ENCODE measurements around the gene RAB34.

DNA sequence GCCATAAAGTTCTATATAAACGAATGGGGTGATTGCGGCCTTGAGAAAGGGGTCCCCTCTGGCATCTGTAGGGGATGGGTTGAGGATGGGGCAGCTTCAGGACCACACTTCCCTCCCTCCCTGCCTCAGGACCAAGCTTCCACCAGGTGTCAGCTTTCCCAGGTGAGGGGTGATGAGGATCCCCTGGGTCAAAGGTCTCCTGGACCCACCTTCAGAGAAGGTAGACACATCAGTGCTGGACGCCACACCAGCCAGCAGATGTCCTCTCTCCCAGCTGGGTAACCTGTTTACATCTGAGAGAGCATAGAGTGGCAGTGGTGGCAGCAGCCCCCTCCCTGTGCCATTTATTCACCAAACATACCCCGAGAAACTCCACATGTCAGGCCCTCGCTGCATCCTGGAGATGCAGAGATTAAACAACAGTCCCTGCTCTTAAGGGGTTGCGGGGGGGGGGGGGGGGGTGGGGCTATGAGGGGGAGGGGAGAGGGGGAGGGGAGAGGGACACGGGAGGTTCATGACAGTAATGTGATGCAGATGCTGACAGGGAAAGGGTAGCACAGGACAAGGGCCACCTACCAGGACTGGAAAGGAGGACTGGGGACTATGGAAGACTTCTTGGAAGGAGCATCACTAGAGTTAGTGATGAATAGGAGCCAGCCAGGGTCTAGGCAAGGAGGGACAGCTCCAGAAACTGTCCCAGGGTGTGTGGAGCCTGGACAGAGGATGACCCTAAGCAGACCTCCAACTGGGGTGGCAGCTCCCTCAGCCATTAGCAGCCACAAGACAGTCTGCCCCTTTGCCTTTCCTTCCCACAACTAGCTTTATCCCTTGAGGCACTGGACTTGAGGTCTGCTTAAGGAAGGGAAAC, 11.0 kb downstream of the RAB34 start:
- TF ChIP-seq, protein P1, sequence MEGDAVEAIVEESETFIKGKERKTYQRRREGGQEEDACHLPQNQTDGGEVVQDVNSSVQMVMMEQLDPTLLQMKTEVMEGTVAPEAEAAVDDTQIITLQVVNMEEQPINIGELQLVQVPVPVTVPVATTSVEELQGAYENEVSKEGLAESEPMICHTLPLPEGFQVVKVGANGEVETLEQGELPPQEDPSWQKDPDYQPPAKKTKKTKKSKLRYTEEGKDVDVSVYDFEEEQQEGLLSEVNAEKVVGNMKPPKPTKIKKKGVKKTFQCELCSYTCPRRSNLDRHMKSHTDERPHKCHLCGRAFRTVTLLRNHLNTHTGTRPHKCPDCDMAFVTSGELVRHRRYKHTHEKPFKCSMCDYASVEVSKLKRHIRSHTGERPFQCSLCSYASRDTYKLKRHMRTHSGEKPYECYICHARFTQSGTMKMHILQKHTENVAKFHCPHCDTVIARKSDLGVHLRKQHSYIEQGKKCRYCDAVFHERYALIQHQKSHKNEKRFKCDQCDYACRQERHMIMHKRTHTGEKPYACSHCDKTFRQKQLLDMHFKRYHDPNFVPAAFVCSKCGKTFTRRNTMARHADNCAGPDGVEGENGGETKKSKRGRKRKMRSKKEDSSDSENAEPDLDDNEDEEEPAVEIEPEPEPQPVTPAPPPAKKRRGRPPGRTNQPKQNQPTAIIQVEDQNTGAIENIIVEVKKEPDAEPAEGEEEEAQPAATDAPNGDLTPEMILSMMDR (IDR thresholded peaks at IDR 0.05) = no peak
- TF ChIP-seq POLR2AphosphoS5 (IDR thresholded peaks at IDR 0.05) = no peak
